Measurements from ENCODE around the gene PREB.

GRCh38 chr2:27102329-27102728 is 32.1 kb downstream of the PREB start:
- TF ChIP-seq CTCF (IDR thresholded peaks at IDR 0.05; ENCODE audit: insufficient read depth, low read length, poor library complexity, severe bottlenecking) (no peak), EZH2phosphoT487 (conservative IDR thresholded peaks at IDR 0.05; ENCODE audit: low read length) (no peak)
